Transverse colon (tissue), 4 donors: Measurements from ENCODE around the gene TTR.

ENCODE experiments used
- POLR2AphosphoS5 ChIP-seq, 3 donors: sonication (generic); formaldehyde crosslinking; IDR thresholded peaks; one replicate each; pipeline ENCODE4 v1.6.1; 2016; ENCODE audit warnings: antibody characterized with exemption in 3 of 3
- TF ChIP-seq, protein P1 (sequence below), 5 experiments: fragments of 200-600 bp in 3 of 5; fragments of 450-650 bp in 2 of 5; sonication (generic) in 3 of 5; IDR thresholded peaks; 1 replicate in 2 of 5; 2 replicates in 3 of 5; pipeline ENCODE4 v1.5.1; 2016 to 2017; ENCODE audit warnings: antibody characterized with exemption in 5 of 5, inconsistent platforms in 3 of 5, mild to moderate bottlenecking in 2 of 5, moderate library complexity in 1 of 5

DNA sequence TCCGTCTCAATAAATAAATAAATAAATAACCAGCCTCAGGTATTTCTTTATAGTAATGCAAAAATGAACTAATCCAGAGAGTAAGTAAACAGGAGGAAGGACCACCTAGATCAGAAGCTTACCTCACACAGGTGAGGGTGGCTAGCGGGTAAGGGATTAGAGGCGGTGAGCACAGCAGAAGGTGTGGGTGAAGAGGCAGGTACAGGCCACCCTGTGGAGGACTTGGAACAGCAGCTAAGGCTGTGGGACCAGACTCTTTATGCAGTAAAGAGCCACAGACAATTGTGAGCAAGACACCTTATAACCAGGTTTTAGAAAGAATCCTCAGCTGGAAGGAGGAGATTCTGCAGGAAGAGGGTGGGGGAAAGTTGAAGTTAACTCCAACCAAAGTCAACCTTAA, 34.2 kb upstream of the TTR start:
- TF ChIP-seq, protein P1, sequence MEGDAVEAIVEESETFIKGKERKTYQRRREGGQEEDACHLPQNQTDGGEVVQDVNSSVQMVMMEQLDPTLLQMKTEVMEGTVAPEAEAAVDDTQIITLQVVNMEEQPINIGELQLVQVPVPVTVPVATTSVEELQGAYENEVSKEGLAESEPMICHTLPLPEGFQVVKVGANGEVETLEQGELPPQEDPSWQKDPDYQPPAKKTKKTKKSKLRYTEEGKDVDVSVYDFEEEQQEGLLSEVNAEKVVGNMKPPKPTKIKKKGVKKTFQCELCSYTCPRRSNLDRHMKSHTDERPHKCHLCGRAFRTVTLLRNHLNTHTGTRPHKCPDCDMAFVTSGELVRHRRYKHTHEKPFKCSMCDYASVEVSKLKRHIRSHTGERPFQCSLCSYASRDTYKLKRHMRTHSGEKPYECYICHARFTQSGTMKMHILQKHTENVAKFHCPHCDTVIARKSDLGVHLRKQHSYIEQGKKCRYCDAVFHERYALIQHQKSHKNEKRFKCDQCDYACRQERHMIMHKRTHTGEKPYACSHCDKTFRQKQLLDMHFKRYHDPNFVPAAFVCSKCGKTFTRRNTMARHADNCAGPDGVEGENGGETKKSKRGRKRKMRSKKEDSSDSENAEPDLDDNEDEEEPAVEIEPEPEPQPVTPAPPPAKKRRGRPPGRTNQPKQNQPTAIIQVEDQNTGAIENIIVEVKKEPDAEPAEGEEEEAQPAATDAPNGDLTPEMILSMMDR (IDR thresholded peaks at IDR 0.05): no peak
- TF ChIP-seq POLR2AphosphoS5 (IDR thresholded peaks at IDR 0.05): no peak
